ENCODE results near the gene ALAS1.

- TF ChIP-seq POLR2AphosphoS5 (IDR thresholded peaks at IDR 0.05) (no peak), CTCF (IDR thresholded peaks at IDR 0.05) (no peak), POLR2A (IDR thresholded peaks at IDR 0.05) (no peak), EP300 (IDR thresholded peaks at IDR 0.05) (no peak)
These were observed 33.0 kb downstream of the ALAS1 start for GRCh38 chr3:52230889-52231499.

Data from gastroesophageal sphincter (tissue), 3 donors.